HG02798 (cell line): ENCODE measurements around the gene KCNH1.

Experiments
- ATAC-seq: cut with Tn5 transposase; IDR thresholded peaks from one replicate; pipeline ENCODE4 v1.9.1; 2021; ENCODE audit warnings: mild to moderate bottlenecking; ENCODE audit not compliant: unreplicated experiment, poor library complexity

Gene KCNH1

DNA sequence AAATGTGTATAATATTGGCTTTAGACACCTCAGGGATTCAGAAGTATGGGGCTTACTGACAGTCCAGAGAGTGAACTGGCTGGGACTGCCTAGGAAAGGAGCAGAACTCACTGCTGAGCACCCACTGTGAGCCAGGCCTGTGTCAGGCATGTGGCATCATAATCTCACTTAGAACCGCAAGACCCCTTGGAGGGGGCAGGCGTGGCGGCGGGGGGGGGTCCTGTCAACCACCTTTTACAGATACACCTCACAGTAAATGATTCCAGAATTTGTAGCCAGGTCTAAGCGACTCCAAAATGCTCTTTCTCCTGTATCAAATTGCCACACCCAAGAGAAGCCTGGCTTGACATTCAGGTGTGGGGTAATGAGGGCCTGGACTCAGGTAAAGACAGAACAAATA, 235.5 kb downstream of the KCNH1 start:
- no peak for ATAC-seq

DNA sequence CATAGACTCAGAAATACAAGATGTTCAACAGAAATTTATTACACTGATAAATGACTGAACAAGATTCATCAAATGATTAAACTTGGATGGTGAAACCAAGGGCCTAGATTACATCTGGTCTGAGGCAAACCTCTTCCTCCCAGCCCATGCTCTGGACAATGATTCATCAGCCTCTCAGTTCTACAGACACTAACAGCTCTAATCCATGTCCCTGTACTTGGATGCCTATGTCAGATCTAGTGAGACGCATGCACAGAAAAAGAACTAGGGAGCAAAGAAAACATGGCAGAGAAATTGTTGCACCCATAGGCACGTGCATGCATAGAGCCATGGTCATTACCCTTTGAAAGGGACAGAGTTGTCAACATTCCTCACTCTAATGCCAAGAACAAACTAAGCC, 250.1 kb downstream of the KCNH1 start:
- ATAC-seq, result no peak

GRCh38 chr1:210882414-210883221, 251.3 kb downstream of the KCNH1 start:
- ATAC-seq, result no peak

DNA sequence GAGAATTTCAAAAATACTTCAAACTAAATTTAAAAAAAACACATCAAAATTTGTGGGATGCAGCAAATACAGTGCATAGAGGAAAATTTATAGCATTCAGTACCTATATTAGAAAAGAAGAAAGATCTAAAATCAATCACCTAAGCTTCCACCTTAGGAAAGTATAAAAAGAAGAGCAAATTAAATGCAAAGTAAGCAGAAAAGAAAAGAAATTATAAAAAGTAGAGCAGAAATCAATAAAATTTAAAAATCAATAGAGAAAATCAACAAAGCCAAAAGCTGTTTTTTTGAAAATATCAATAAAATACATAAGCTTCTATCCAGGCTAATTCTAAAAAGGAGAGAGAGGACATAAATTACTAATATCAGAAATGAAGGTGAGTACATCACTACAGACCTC, 255.4 kb downstream of the KCNH1 start:
- ATAC-seq, result no peak

DNA sequence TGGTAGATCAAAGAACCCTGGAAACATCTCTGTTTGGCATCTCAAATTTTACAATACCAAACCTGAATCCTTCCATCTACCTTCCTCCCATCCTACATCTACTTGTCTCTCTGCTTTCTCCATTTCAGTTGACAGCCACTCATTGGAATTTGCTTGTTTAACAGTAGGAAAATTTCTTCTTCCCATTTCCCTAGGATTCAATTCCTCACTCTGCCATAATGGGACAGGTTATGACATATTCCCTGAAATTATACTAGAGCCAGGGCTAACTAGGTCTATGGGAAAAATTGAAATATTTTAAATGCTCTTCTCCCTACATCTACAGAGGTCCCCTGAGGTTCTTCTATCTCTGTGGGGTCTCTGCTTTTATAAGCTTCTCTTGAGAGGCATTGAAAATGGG, 257.7 kb downstream of the KCNH1 start:
- no peak for ATAC-seq

DNA sequence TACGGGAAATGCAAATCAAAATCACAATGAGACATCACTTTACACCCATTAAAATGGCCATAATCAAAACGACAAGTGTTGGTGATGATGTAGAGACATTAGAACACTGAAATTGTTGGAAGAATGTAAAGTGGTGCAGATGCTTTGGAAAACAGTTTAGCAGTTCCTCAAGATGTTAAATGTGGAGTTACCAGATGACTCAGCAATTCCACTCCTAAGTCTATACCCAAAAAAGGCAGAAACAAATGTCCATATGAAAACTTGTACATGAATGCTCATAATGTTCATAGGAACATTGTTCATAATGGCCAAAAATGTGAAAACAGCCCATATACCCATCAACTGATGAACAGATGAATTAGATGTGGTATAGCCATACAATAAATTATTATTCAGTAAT, 267.4 kb downstream of the KCNH1 start:
- no peak for ATAC-seq

GRCh38 chr1:210857705-210858104, 276.2 kb downstream of the KCNH1 start:
- no peak for ATAC-seq

DNA sequence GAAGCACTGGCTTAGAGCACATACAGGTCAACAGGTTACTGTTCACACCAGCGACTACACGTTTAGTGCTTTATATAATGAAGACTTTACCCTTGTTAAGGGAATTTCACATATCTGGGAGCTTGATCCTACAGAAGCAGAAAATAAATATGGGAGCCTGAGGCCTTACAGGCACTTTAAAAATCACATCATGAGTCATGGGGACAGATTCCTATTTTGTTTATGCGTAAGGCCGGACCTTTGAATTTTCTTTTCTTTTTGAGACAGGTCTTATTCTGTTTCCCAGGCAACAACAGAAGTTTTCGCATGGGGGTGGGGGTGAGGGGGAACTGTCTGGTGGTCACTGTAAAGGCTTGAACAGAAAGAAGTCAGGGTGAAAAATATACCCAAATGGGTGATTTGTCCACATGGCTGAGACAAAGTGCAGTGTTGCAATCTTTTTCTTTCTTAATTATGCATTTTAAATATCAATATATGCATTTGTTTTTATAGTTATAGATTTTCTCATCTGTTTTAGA, 276.7 kb downstream of the KCNH1 start:
- ATAC-seq, result no peak

DNA sequence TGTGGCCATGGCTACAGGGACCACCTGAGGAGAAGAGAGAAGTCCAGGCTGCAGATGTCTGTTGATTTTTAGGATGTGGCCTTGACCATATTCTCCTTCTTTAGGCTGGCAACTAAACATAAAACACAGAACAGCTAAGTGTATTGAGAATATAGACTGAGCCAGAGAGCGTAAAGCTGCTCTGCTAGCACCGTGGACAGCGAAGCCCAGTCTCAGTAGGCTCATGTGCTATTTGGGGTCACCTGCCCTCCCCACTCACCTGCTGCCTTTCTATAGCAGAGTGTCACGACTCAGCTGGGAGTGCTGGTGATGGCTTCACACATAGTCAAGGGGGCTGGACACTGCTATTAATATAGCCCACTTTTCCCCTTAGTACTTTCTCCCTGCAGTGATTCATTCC, 278.5 kb downstream of the KCNH1 start:
- ATAC-seq, result no peak

GRCh38 chr1:210853276-210853675, 280.7 kb downstream of the KCNH1 start:
- ATAC-seq, result no peak

- ATAC-seq, result no peak
Observed at GRCh38 chr1:210850556-210850955, 283.4 kb downstream of the KCNH1 start.

- ATAC-seq, result no peak
Observed at GRCh38 chr1:210848474-210848873, 285.5 kb downstream of the KCNH1 start.

GRCh38 chr1:210841926-210842625, 291.9 kb downstream of the KCNH1 start:
- no peak for ATAC-seq

GRCh38 chr1:210830034-210831028, 303.6 kb downstream of the KCNH1 start:
- ATAC-seq, result no peak

GRCh38 chr1:210828996-210829596, 304.9 kb downstream of the KCNH1 start:
- no peak for ATAC-seq

GRCh38 chr1:210827481-210827880, 306.5 kb downstream of the KCNH1 start:
- no peak for ATAC-seq

GRCh38 chr1:210826686-210827085, 307.3 kb downstream of the KCNH1 start:
- no peak for ATAC-seq

- ATAC-seq, result no peak
Observed at GRCh38 chr1:210822932-210823331, 311.0 kb downstream of the KCNH1 start.

DNA sequence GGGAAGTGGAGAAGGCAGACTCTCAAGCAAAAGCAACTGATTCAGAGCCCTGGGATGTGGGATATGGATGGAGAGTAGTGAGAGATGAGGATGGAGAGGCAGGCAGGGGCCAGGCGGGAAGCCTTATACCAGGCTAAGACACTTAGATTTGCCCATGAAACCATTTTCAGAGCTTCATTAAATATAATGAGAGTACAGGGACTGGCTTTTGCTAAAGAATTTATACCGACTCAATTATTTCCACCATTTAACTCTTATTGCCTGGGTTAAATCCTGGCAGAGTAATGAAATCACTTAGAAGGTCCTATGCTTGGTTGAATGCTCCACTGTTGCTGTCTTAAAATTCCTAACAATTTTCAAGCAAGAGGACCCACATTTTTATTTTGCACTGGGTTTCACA, 311.7 kb downstream of the KCNH1 start:
- ATAC-seq, result no peak

DNA sequence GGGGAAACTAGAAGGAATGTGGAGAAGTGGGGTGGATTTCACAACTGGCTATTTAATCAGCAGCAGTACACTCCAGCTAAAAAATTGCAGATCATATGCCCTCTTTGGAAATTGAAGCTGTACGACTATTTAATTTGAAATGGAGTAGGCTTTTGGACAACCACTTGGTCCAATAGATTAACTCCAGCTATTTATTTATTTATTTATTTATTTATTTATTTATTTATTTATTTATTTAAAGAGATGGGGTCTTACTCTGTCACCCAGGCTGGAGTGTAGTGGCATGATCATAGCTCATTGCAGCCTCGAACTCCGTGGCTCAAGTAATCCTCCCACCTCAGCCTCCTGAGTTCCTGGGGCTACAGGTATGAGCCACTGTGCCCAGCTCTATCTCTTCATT, 312.3 kb downstream of the KCNH1 start:
- no peak for ATAC-seq
